Inflammatory macrophage (primary cell): ENCODE data around the gene KBTBD3.

Experiments
- DNase-seq, 2 donors: peaks; one replicate each; pipeline ENCODE4 v3.0.0-alpha.2; 2020 to 2022
- total RNA-seq, 18 experiments: gene quantifications; one replicate each; lab custom pipeline; 2026; ENCODE audit warnings: mixed read lengths in 6 of 18, inconsistent platforms in 2 of 18; lab: John Stamatoyannopoulos, UW

KBTBD3 gene
- total RNA-seq, result 0.20 to 5.2 (median 1.8) reads per million in 18 experiments

GRCh38 chr11:106076919-106077608 lies at the start of gene KBTBD3:
Gene KBTBD3 (minus strand): TSS chr11:106077347. CDS start chr11:106059097, 18,250 bp downstream.
- peak; percentile 99 to 100 for DNase-seq

- no peak for DNase-seq
These were observed 44.6 kb upstream of the KBTBD3 start for GRCh38 chr11:106121570-106122320.

- no peak for DNase-seq
These were observed 28.8 kb upstream of the KBTBD3 start for GRCh38 chr11:106105986-106106385.

DNA sequence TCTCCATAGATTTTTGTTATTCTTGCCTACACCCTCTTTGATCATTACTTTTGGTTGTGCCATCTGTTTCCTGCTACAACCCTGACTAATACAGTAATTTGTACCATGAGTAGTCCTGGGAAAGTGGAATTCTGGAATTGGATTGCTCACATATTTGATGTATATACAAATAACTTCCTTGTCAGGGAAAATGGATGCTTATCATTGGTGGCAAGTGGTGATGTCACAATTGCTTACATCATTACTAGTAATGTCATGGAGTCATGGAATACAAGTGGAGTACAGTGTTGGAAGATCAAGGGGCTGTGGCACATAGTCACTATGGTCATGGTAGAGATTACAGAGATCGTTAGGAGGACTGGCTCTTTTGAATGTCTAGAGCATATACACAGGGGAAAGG lies 24.7 kb upstream of the KBTBD3 start:
- DNase-seq, result no peak

DNA sequence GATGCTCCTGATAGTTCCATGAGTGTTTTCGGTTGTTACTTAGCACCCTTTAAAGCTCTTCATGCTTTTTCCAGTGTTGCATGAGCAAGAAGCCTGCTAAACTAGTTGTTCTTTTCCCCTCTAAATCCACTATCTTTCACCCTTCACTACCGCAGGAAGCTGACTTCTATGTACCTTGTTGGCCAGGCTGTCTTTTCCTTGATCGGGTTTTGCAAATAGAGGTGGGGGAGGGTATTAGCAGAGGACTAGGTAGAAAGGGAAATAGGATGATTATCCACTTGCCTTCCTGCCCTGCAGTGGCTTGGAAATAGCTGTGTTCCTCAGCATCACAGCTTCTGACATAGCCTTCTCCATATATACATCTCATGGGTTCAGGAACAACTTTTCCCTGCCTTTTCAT lies 24.2 kb upstream of the KBTBD3 start:
- no peak for DNase-seq

DNA sequence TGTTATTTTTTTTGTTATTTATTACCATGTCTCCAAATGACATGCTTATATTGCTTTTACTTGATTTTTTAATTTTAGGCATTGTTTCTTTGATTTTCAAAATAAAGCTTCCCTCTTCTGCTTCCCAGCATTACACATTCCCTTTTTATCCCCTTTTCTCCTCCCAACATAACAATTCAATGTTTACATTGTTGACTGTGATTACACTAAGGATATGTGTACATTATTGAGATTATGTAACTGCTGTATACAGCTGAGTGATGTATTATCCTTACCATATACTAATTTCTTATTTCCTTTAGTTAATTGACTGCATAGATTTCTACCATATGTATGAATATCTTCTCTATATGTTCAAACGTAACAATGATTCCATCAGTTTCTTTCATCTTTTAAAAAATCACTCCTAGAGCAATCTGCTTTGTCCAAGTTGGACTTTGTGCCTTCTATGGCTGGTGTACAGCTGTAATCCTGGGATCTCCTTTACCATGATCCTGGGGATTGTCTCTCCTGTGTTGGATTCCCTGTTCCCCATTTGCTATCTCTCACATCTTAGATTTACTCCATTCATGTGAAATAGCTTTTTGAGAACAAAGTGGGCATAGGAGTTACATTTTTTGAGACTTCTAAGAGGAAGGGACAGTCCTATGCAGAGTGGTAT lies 21.9 kb upstream of the KBTBD3 start:
- no peak for DNase-seq

- DNase-seq, result no peak
These were observed 15.3 kb upstream of the KBTBD3 start for GRCh38 chr11:106092446-106092845.

DNA sequence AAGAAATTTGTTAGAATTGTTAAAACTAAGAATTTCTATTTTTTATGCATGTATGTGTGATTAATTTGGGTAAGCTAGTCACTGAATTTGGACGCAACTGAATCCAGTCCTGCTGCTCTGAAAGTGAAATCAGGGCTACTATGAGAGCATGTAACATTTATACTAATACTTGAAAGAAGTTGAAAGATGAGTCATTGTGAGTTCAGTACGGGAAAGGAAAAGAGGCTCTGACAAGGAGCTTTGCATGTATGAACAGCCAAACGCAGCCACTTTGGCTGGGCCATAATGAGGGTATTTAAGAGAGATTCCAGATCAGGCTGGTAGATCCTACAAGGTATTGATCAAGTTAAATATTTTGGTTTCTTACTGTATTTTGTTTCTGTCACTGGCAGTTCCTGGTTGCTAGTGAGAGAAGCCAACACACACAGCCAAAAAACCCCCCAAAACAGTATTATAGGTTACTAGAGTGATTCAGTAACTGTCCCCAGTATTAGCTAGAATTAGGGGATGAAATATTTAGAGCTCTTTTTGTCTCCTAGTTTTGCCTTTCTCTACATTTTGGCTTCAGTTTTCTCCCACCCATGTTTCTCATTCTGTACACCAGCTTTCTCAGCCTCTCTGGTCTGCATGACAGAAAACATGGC lies 14.5 kb upstream of the KBTBD3 start:
- DNase-seq, result no peak

DNA sequence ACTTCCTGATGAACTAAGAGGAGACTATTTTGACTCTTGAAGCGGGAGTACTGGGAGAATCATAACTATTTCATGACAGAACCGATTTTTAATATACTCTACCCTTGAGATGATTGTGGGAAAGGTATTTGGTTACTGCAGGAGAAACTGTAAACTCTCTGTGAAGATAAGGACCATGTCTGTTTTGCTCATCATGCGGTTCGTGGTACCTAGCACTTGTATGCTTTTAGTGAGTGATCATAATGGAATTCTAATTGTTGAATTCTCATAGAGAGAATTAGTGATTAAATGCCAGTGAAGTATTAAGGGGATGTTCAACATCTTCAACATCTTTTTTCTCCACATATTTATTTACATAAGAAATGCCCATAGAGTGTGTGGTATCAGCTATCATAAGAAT lies 11.7 kb upstream of the KBTBD3 start:
- no peak for DNase-seq

- peak; percentile 55 to 56 for DNase-seq
These were observed 10.8 kb upstream of the KBTBD3 start for GRCh38 chr11:106087815-106088435.

DNA sequence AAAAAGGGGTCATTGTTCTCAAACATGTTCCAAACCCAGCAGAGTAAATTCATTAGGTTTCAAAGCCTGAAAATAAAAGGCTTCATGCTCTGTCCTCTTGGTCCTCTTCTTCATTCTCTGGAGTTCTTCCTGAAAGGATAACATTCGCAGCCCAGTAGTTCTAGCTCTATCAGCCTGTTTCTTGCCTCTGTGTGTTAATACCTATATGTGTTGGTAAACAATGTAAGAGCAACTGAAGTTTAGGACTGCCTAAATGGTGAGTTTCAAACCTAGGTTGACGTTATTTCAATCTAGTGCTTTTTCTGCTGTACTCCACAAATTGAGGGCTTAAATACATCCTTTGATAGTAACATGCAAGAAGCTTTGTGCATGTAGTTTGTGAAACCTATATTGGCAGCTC lies 9.7 kb upstream of the KBTBD3 start:
- no peak for DNase-seq

GRCh38 chr11:106086135-106086534 lies 9.0 kb upstream of the KBTBD3 start:
- DNase-seq, result no peak

- DNase-seq, result no peak
These were observed 4.9 kb upstream of the KBTBD3 start for GRCh38 chr11:106082096-106082495.

GRCh38 chr11:106077609-106078455 lies 685 bp upstream of the KBTBD3 start, which contains the start of gene AASDHPPT:
Gene AASDHPPT (plus strand): TSS chr11:106077662. CDS start chr11:106077711, 49 bp downstream.
- DNase-seq, result peak in 1 of 2 donors; percentile 37

GRCh38 chr11:106076171-106076918 lies 802 bp downstream of the KBTBD3 start:
- DNase-seq, result no peak

- no peak for DNase-seq
These were observed 4.3 kb downstream of the KBTBD3 start for GRCh38 chr11:106072804-106073203.

DNA sequence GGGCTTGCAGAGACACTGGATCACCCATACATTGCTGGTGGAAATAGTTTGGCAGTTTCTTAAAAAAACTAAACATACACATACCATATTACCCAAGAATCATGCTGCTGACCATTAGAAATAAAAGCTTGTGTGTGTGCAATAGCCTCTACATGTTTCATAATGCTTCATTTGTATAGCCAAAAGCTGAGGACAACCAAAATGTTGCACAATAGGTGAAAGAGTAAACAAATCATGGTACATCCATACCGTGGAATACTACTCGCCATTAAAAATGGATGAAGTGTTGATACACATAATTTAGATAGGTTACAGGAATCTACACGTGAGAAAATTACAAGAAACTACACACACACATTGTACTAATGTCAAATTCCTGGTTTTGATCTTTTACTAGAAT lies 6.5 kb downstream of the KBTBD3 start:
- DNase-seq, result peak in 1 of 2 donors; percentile 48

DNA sequence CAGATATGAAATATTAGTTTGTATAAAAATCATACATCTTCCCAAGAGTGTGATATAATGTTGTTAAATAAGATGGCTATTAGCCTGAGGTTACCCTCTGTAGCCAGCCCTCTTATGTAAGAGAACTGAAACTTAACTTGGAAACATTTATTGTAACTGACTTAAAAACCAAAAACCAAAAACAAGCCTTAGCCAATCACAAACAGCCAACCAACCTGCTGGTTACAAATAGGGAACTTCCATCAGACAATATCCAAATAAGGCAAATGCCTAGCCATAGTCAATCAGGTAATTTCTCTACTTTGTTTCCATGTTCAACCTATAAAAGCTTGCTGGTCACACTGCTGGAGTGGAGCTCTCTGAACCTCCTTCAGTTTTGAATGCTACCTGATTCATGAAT lies 14.1 kb downstream of the KBTBD3 start:
- no peak for DNase-seq

DNA sequence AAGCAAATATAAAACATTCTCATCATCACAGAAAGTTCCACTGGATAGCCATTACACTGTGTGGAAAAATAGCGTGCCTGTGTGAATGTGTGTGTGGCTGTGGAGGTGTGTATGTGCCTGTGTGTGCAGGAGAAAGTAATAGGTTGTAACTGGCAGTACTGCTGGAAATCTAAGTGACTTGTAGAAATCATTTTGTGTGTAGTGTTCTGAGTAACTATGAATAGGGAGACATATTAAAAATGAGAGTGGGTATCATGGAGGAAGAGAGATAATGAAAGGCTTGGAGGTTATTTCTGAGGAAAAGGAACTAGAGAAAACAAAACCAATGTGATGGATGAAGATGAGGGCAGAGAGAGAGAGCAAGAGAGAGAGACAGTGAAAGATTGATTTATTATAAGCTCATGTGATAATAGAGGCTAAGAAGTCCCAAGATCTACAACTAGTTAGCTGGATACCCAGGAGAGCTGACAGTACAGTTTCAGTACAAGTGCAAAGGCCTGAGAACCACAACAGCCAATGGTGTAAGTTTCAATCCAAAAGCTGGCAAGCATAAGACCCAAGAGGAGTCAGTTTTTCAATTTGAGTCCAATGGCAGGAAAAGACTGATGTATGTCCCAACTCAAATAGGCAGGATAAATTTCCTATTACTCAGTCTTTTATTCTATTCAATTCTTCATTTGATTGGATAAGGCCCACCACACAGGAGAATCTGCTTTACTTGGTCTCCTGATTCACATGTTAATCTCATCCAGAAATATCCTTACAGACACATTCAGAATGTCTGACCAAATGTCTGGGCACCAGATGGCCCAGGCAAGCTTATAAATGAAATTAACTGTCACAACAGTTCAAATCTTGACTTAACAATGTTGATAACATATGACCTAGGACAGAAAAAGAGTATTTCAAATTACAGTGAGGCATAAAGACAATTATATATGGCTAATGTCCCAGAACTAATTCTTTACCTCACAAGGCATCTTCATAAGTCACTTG lies 14.9 kb downstream of the KBTBD3 start:
- DNase-seq, result no peak
